Testis (tissue), 3 donors: Measurements from ENCODE around the gene DDX1. TPM values are rescaled to one million over a fixed set of nuclear protein-coding genes. Genes with fewer than 3 reads are reported as not detected.
"Not testable (repeated sequence)": the region's sequence is repeated elsewhere in the genome, so short reads cannot be mapped to it uniquely, and the experiment has no call there.

Source experiments
- DNase-seq: peaks from one replicate; pipeline ENCODE4 v3.0.0-alpha.2; 2019
- H3K27ac ChIP-seq, 2 donors: fragments of 200-600 bp; sonication (generic); one replicate each; pipeline ENCODE4 v1.5.1; 2019
- H3K27me3 ChIP-seq: fragments of 200-600 bp; sonication (generic); one replicate; pipeline ENCODE4 v1.5.1; 2019
- H3K36me3 ChIP-seq: fragments of 200-600 bp; sonication (generic); one replicate; pipeline ENCODE4 v1.5.1; 2017; ENCODE audit warnings: low read depth; ENCODE audit errors: missing control alignments
- H3K4me1 ChIP-seq: fragments of 200-600 bp; sonication (generic); one replicate; pipeline ENCODE4 v1.5.1; 2019
- H3K4me3 ChIP-seq, 2 donors: fragments of 200-600 bp; sonication (generic); one replicate each; pipeline ENCODE4 v1.5.1; 2017 to 2019
- H3K9me3 ChIP-seq: fragments of 200-600 bp; sonication (generic); one replicate; pipeline ENCODE4 v1.5.1; 2017
- POLR2A ChIP-seq: fragments of 450-650 bp; IDR thresholded peaks from one replicate; pipeline ENCODE4 v1.6.1; 2017; ENCODE audit warnings: antibody characterized with exemption, mild to moderate bottlenecking, moderate library complexity
- WGBS, 2 donors: methylation state at CpG; one replicate each; pipeline ENCODE4 v1.1.5; 2018; 5-methylcytosine and 5-hydroxymethylcytosine counted together
- intact Hi-C: fragments of 100-400 bp; cut with DNase I; formaldehyde crosslinking; loops from one replicate; pipeline ENCODE4 v1.15.1; 2023; ENCODE audit warnings: low total_unique reads
- polyA plus RNA-seq: library from polyadenylated mRNA; stranded (reverse); fragments of 350-450 nt; fragmentation: Illumina TruSeq; extraction: RNeasy Lipid Tissue Mini Kit (QIAGEN cat#74804); gene quantifications from one replicate; pipeline ENCODE4 v1.2.3, GENCODE V29; 2014; ENCODE audit warnings: low read depth, low replicate concordance; ENCODE audit not compliant: insufficient read depth
- total RNA-seq, 2 donors: library from RNA; depleted of rRNA; stranded (reverse); fragments of >200 nt; gene quantifications; one replicate each; pipeline ENCODE4 v1.2.3, GENCODE V29; 2016
- TF ChIP-seq, protein P1 (sequence below), 3 experiments: fragments of 450-650 bp in 2 of 3; fragments of 200-600 bp in 1 of 3; sonication (generic) in 1 of 3; IDR thresholded peaks; one replicate each; pipeline ENCODE4 v1.5.1; 2016 to 2019; ENCODE audit warnings: antibody characterized with exemption in 3 of 3, mild to moderate bottlenecking in 2 of 3, moderate library complexity in 1 of 3

DDX1 gene
- total and polyA plus RNA-seq, 3 donors from 2014 or later = 60.4 to 66.9 (median 65.0) TPM

DNA sequence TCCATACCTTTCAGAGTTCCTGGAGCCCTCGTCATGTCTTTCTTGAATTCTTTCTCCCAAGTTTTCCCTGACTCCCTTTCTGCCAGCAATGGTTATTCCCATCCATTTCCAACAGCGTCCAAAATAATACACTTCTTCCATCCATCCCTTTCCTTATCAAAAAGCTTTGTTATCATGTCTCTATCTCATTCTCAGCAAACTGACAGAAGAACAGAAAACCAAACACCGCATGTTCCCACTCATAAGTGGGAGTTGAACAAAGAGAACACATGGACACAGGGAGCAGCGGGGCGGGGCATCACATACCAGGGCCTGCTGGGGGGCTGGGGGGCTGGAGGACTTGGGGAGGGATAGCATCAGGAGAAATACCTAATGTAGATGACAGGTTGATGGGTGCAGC, 86.7 kb downstream of the DDX1 start:
- no peaks in the 10 kb centered on the region for H3K36me3 ChIP-seq
- DNase-seq = no peak
- intact Hi-C loops = no loop called here
- H3K27ac ChIP-seq = no peak overlapping the region
- no peak overlapping the region for H3K4me3 ChIP-seq
- H3K9me3 ChIP-seq = no peaks in the 10 kb centered on the region
- 84 to 88% methylated on average over 5 of the region's 5 CpGs for WGBS, 2 donors
- no peaks in the 10 kb centered on the region for H3K4me1 ChIP-seq
- H3K27me3 ChIP-seq = no peaks in the 10 kb centered on the region
- TF ChIP-seq, protein P1, sequence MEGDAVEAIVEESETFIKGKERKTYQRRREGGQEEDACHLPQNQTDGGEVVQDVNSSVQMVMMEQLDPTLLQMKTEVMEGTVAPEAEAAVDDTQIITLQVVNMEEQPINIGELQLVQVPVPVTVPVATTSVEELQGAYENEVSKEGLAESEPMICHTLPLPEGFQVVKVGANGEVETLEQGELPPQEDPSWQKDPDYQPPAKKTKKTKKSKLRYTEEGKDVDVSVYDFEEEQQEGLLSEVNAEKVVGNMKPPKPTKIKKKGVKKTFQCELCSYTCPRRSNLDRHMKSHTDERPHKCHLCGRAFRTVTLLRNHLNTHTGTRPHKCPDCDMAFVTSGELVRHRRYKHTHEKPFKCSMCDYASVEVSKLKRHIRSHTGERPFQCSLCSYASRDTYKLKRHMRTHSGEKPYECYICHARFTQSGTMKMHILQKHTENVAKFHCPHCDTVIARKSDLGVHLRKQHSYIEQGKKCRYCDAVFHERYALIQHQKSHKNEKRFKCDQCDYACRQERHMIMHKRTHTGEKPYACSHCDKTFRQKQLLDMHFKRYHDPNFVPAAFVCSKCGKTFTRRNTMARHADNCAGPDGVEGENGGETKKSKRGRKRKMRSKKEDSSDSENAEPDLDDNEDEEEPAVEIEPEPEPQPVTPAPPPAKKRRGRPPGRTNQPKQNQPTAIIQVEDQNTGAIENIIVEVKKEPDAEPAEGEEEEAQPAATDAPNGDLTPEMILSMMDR (IDR thresholded peaks at IDR 0.05) = no peak
- TF ChIP-seq POLR2A = no peak

DNA sequence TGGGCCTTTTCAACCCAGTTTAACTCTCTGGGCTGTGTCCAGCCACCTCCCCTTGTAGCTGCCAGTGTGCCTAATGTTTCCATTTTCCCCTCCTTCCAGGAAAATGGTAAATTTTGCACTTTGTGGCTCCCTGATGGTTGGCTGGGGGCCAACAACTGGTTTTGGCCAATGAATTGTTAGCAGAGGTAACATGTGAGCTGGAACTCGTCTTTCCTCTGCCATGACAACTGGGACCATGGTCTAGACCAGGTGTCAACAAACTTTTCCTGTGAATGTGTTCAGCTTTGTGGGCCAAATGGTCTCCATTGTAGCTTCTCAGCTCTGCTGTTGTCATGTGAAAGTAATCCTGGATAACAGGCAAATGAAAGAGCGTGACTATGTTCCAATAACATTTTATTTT, 87.2 kb downstream of the DDX1 start:
- Histone ChIP-seq H3K4me3 (no peak overlapping the region), H3K36me3 (no peaks in the 10 kb centered on the region), H3K27ac (no peak overlapping the region), H3K27me3 (no peaks in the 10 kb centered on the region), H3K9me3 (no peaks in the 10 kb centered on the region), H3K4me1 (no peaks in the 10 kb centered on the region)
- 94 to 100% methylated on average over 2 of the region's 2 CpGs for WGBS, 2 donors
- TF ChIP-seq POLR2A = no peak
- TF ChIP-seq, protein P1 (IDR thresholded peaks at IDR 0.05) = no peak
- intact Hi-C loops = no loop called here
- no peak for DNase-seq

DNA sequence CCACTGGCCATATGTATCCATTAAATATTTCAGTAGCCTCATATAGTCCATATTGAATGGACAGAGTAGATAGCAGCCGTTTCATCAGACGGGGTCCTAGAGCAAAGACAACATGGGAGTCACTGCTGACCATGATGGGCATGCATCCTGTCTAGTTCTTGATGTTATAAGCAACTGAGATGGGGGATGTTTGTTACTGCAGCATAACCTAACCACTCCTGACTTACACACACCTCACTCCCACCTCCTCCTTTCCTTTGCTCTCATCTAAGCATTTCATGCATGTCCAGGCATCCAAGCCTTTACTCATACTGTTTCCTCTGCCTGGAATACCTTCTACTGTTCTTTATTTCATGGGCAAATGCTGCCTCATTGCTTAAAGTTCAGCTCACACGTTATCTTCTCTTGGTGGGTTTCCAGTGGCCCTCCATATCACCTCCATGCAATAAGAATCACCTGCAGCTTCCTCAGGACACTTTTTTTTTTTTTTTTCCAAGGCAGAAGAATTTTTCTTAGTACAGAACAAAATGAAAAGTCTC, 87.8 kb downstream of the DDX1 start:
- no peak for DNase-seq
- no peaks in the 10 kb centered on the region for H3K9me3 ChIP-seq
- H3K36me3 ChIP-seq = no peaks in the 10 kb centered on the region
- H3K4me1 ChIP-seq = no peaks in the 10 kb centered on the region
- no peak overlapping the region for H3K4me3 ChIP-seq
- no peaks in the 10 kb centered on the region for H3K27me3 ChIP-seq
- TF ChIP-seq POLR2A = no peak
- 92 to 98% methylated on average over 3 of the region's 3 CpGs for WGBS, 2 donors
- no peak overlapping the region for H3K27ac ChIP-seq
- intact Hi-C loops = no loop called here

DNA sequence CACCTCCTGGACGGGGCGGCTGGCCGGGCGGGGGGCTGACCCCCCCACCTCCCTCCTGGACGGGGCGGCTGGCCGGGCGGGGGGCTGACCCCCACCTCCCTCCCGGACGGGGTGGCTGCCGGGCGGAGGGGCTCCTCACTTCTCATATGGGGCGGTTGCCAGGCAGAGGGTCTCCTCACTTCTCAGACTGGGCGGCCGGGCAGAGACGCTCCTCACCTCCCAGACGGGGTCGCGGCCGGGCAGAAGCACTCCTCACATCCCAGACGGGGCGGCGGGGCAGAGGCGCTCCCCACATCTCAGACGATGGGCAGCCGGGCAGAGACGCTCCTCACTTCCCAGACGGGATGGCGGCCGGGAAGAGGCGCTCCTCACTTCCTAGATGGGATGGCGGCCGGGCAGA, 88.5 kb downstream of the DDX1 start:
- DNase-seq, H3K27me3 ChIP-seq, H3K4me3 ChIP-seq, H3K4me1 ChIP-seq, intact Hi-C loops, H3K27ac ChIP-seq, H3K9me3 ChIP-seq, H3K36me3 ChIP-seq: not testable (repeated sequence)
- WGBS, 2 donors = 93% methylated on average over 27 of the region's 33 CpGs; no CpG with 5 or more reads in 1 of the 2 donors

Other genes with a start within 250 kb of the DDX1 start
- gene NBAS, start 30.5 kb upstream of the DDX1 start, total RNA-seq = 10 to 100 TPM; 75.8 to 79.7 TPM
- 84.2 TPM for gene NBAS, start 30.5 kb upstream of the DDX1 start, polyA plus RNA-seq